Epithelial cell of proximal tubule (primary cell): ENCODE data around the gene C5AR1. TPM values are rescaled to one million over a fixed set of nuclear protein-coding genes. Genes with fewer than 3 reads are reported as not detected.
"Not testable (repeated sequence)": the region's sequence is repeated elsewhere in the genome, so short reads cannot be mapped to it uniquely, and the experiment has no call there.

Experiments used
- DNase-seq: peaks from one replicate; pipeline ENCODE4 v3.0.0-alpha.2; 2011; ENCODE audit warnings: low read depth
- H3K4me3 ChIP-seq: 2 replicates; pipeline ENCODE4 v1.5.1; 2011; ENCODE audit warnings: low read depth, mild to moderate bottlenecking, low read length
- total RNA-seq: library from RNA; depleted of rRNA; stranded (reverse); fragments of >200 nt; gene quantifications from 2 replicates; pipeline ENCODE4 v1.2.3, GENCODE V29; 2015
- TF ChIP-seq, protein P1 (sequence below): conservative IDR thresholded peaks from 2 replicates; pipeline ENCODE4 v1.5.1; 2012; ENCODE audit warnings: low read depth, mild to moderate bottlenecking, low read length

C5AR1 gene
- total RNA-seq, 1 donor from 2014 or later: not detected

DNA sequence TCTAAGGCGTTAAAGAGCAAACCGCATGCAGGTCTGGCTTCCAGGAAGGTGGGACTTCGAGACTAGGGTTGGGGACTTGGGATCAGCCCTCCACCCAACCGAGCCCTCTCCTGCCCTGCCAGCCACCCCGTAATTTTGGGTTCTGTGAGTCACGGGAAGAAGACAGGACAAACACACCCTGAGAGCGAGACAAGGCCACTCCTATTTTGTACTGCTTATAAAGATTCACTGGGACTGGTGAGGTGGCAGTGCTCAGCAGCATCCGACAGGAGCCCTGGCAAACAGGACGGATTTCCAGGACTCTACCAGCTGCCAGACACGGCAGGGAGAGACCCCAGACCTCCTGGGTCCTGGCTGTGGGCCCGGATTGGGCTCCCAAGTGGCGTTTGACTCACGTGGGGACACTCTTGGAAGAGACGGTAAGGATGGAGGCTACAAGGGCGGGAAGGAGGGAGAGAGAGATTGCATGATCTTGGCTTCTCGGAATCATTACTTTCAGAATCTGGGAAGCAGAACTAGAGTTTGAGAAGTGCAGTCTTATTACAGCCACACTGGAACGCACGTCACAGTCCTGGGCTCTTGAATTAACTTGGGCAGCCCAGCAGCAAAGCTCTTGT is 22.4 kb downstream of the C5AR1 start, which contains the start of gene C5AR2:
TSS of gene C5AR2 (plus strand) at position 245 of the 617 bp plus-strand sequence. CDS start 8,625 bp downstream, outside the sequence.
- no peak within 1 kb of the TSS for H3K4me3 ChIP-seq
- TF ChIP-seq, protein P1, sequence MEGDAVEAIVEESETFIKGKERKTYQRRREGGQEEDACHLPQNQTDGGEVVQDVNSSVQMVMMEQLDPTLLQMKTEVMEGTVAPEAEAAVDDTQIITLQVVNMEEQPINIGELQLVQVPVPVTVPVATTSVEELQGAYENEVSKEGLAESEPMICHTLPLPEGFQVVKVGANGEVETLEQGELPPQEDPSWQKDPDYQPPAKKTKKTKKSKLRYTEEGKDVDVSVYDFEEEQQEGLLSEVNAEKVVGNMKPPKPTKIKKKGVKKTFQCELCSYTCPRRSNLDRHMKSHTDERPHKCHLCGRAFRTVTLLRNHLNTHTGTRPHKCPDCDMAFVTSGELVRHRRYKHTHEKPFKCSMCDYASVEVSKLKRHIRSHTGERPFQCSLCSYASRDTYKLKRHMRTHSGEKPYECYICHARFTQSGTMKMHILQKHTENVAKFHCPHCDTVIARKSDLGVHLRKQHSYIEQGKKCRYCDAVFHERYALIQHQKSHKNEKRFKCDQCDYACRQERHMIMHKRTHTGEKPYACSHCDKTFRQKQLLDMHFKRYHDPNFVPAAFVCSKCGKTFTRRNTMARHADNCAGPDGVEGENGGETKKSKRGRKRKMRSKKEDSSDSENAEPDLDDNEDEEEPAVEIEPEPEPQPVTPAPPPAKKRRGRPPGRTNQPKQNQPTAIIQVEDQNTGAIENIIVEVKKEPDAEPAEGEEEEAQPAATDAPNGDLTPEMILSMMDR: no peak
- DNase-seq: no peak

DNA sequence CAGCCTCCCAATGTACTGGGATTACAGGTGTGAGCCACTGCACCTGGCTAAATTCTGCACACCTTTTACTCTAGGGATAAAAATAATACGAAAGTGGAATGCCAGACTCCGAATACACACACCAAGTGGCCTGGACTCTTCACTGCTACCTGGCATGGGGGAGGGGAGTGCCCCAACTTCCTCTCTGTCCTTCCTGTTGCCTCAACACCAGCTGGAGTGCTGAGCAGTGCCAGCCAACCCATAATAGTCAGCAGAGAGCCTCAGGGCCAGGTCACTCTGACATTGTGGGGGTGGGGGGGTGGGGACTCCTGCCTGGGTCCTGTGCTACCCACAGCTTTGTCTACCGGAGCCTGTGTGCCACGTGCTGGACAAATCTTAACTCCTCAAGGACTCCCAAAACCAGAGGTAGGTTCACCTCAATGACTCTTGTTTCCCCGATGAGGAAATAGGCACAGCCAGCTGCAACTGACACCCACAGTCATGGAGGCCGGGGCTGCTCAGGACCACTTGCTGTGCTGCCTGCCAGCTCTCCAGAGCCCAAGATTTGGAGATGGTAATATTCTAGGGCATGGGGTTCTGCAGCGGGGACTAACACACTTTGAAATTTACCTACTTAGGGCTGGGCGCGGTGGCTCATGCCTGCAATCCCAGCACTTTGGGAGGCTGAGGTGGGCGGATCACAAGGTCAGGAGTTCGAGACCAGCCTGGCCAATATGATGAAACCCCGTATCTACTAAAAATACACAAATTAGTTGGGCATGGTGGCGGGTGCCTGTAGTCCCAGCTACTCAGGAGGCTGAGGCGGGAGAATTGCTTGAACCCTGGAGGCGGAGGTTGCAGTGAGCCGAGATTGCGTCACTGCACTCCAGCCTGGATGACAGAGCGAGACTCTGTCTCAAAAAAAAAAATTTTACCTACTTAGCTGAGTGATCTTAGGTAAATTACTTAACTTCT is 27.4 kb downstream of the C5AR1 start:
- H3K4me3 ChIP-seq, DNase-seq: not testable (repeated sequence)

DNA sequence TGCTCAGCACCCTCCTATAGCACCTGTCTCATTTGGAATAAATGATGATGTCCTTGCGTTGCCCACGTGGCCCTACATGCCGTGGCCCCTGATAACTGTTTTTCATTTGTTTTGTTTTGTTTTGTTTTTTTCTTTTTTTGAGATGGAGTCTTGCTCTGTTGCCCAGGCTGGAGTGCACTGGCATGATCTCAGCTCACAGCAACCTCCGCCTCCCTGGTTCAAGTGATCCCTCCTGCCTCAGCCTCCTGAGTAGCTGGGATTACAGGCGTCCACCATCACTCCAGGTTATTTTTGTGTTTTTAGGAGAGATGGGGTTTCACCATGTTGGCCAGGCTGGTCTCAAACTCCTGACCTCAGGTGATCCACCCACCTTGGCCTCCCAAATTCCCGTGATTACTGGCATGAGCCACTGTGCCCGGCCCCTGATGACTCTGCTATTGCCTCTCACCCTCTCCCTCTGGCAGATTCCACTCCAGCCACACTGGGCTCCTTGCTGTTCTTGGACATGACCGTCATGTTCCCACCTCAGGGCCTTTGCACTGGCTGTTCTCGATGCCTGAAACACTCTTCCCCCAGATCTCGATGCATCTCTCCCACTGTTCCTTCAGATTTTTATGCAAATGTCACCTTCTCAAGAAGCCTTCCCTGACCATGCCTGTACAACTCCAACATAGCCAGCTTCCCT is 29.7 kb downstream of the C5AR1 start:
- no peak overlapping the region for H3K4me3 ChIP-seq
- no peak for DNase-seq
- TF ChIP-seq, protein P1: no peak

DNA sequence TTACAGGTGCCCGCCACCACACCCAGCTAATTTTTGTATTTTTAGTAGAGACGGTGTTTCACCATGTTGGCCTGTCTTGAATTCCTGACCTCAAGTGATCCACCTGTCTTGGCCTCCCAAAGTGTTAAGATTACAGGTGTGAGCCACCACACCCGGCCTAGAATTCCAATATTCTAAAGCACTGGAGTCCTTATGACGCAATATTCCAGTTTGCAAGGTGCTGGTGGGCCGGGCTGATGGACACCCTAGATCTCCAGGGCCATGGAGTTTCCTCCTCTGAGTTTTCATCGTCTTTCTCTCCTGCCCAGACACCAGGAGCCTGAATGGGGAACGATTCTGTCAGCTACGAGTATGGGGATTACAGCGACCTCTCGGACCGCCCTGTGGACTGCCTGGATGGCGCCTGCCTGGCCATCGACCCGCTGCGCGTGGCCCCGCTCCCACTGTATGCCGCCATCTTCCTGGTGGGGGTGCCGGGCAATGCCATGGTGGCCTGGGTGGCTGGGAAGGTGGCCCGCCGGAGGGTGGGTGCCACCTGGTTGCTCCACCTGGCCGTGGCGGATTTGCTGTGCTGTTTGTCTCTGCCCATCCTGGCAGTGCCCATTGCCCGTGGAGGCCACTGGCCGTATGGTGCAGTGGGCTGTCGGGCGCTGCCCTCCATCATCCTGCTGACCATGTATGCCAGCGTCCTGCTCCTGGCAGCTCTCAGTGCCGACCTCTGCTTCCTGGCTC is 31.0 kb downstream of the C5AR1 start:
- TF ChIP-seq, protein P1: no peak

DNA sequence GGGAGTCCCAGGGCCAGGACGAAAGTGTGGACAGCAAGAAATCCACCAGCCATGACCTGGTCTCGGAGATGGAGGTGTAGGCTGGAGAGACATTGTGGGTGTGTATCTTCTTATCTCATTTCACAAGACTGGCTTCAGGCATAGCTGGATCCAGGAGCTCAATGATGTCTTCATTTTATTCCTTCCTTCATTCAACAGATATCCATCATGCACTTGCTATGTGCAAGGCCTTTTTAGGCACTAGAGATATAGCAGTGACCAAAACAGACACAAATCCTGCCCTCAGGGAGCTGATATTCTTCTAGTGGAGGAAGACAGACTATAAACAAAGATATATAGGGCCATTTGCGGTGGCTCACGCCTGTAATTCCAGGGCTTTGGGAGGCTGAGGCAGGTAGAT is 32.1 kb downstream of the C5AR1 start:
- no peak overlapping the region for H3K4me3 ChIP-seq
- DNase-seq: no peak
- TF ChIP-seq, protein P1: no peak

More for the DNA sequence above, 31.0 kb downstream of the C5AR1 start:
- no peak overlapping the region for H3K4me3 ChIP-seq
- DNase-seq: no peak

DNA sequence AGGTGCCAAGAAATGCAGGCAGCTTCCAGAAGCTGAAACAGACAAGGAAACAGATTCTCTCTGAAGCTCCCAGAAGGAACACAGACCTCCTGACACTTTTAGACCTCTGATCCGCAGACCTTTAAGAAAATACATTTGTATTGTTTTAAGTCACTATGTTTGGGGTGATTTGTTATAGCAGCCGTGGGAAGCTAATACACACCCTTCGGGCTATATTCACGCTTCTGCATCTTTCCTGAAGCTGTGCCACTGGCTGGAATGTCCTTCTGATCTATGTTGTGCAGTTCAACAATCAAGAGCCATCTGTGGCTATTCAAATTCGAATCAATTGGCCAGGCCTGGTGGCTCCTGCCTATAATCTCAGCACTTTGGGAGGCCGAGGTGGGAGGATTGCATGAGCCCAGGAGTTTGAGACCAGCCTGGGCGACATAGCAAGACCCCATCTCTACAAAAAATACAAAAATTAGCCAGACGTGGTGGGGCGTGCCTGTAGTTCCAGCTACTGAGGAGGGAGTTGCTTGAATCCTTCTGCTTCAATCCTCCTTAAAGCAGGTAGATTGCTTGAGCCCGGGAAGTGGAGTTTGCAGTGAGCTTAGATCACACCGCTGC is 33.6 kb downstream of the C5AR1 start:
- TF ChIP-seq, protein P1: no peak
- DNase-seq: no peak
- H3K4me3 ChIP-seq: no peak overlapping the region
